NCI-H226 (cell line): ENCODE data around the gene CYB561.
A peak's percentile ranks its signal among the peaks of the same experiment; 100 is the strongest.

Experiments used
- DNase-seq: peaks from one replicate; pipeline ENCODE4 v3.0.0-alpha.2; 2015

Gene CYB561, protein sequence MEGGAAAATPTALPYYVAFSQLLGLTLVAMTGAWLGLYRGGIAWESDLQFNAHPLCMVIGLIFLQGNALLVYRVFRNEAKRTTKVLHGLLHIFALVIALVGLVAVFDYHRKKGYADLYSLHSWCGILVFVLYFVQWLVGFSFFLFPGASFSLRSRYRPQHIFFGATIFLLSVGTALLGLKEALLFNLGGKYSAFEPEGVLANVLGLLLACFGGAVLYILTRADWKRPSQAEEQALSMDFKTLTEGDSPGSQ

DNA sequence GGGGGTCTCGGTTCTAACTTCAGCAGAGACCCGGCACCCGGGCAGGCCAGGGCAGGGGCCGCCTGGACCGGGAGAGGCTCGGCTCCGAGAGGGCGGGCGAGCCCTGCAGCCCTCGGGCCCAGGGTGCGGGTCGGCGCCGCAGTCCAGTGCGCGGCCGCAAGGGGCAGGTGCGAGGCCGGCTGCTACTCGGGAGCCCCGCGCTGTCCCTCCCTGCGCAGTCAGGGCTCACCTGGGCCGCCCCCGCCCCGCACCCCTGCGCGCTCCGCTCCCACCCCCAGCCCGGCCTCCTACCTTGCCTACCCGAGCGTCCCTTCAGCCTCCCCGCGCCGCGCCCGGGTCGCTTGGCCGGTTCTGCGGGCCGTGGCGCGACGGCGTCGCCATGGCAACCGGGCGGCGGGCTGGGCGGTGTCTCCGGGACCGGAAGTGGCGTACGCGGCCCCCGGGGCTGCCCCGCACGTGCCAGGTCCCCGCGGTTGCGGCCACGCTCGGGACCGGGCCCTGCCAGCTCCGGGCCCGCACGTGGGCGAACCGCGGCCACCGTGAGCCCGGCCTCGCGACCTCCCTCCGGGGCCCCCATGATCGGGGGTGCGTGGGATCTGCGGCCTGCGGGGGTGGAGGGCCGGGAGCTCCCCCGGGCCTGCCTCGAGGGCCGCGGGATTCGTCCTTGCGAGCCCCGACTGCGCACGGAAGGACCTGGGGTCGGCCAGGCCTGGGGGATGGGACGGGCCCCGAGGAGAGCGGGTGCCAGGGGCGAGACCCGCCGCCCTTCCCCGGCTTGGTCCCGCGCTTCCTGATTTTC, at the start of gene CYB561:
TSS of gene CYB561 (minus strand) at position 353 of the 799 bp plus-strand sequence. CDS start 8,759 bp downstream, outside the sequence.
- peak; percentile 33 for DNase-seq

DNA sequence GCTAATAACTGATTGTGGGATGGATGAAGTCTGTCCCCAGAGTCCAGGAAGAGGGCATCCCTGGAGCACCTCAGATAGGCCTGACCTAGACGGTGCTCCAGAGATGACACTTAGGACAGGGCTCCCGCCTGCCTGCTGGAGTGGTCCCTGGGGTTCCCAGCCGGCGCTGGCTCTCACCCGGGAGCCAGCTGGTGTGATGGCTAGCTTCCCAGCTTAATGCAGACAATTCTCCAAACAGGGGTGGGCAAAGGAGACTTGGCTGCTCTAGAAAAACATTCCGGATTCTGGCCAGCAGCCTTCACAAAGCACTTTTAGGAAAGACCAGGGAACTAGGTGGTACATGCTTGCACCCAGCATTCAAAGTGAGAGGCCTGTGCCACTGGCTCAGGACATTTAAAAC, 49.4 kb upstream of the CYB561 start:
- no peak for DNase-seq

DNA sequence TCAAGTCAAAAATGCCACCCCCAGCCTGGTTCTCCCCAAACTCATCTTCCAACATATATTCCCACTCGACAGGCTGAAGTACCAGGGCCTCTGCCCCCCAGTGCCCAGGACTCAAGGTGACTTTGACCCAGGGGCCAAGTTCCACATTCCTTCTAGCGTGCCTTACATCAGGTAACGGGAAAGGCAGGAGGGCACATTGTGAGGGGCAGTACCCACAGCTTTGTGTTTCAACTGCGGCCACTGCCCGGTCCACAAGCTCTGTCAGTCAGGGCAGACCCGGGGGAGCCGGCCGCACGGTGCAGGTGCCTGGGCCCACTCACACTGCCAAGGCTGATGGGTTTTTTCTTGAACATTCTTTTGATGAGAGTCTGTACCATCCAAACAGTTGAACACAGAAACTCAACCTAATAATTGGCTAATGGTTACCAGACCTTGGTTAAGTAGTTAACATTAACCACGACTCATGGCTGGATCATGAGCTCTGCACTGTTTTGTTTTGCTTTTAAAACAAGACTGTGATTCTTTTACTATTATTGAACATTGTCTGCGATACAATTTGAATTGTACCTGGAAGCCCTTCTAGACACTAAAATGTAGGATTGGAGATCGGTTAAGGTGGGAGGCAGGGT, 48.3 kb upstream of the CYB561 start:
- DNase-seq, result no peak

DNA sequence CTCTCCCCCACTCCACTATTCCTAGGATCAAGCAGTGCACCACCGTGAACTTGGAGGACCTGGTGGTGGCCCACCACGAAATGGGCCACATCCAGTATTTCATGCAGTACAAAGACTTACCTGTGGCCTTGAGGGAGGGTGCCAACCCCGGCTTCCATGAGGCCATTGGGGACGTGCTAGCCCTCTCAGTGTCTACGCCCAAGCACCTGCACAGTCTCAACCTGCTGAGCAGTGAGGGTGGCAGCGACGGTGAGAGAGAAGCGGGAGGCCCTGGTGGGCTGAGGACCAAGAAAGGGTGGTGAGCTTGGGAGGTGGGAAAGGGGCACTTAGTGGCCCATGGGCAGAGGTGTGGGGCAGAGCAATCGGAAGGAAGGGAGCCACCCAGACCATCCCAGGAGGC, 47.3 kb upstream of the CYB561 start:
- no peak for DNase-seq

DNA sequence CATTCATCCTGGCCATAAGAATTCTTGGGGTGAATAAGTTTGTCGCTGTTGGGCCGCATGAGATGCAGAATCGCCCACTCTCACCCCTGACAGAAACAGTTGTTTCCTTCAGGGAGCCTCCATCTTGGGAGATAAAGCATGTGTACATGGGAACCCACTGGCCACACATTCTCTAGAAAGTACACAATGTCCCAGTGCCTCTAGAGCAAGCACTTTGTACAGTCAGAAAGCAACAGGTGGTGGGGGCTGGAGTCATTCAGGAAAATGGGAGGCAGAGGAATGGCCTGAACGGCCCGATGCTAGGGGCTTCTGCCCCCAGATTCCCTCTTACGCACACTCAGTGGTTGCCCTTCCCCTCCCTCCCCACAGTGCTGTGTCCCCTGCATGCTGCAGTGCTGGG, 46.8 kb upstream of the CYB561 start:
- DNase-seq, result no peak

DNA sequence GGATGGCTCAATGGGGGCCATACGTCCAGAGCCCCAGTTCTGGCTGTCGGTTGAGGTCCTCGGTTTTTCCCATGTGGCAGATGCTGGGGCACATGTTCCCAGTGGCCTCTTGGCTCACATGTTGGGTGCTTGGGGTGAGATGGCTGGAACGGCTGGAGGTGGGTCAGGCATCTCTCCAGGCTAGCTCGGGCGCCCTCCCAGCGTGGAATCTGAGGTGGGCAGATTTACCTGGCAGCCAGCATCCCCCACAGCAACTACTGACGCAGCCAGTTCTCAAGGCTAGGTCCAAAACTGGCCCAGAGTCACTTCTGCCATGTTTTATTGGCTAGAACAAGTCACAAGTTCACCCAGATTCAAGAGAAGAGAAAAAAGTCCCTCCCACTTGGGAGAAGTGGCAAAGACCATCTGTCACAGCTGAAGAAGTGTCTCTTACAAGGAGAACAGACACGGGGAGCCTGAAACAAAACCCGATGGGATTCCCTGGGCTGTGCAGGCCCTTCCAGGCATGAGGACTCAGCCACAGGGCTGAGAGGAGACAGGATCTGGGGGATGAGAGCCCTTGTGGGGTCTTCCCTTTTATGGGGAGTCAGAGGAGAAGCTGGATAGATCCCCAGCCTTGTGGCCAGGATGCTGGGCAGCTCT, 46.0 kb upstream of the CYB561 start:
- no peak for DNase-seq

DNA sequence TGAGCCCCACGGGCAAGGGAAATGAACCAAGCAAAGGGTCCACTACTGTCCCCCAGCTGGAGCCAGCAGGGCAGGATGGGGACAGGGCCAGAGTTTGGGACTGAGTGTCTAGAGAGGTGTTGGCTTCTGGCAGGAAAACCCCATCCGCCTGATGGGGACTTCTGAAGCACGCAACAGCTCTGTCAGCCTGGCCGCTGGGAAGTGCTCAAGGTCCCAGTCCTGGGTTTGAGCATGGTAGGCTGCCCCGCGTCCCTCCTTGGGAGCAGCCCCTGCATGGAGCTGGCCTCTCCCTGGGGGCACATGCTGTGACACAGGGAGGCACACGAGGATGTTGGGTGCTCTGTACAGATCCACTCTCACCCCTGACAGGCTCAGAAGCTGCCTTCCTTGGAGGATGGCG, 45.3 kb upstream of the CYB561 start:
- DNase-seq, result no peak

GRCh38 chr17:63490858-63491400, 44.8 kb upstream of the CYB561 start:
- DNase-seq, result no peak

DNA sequence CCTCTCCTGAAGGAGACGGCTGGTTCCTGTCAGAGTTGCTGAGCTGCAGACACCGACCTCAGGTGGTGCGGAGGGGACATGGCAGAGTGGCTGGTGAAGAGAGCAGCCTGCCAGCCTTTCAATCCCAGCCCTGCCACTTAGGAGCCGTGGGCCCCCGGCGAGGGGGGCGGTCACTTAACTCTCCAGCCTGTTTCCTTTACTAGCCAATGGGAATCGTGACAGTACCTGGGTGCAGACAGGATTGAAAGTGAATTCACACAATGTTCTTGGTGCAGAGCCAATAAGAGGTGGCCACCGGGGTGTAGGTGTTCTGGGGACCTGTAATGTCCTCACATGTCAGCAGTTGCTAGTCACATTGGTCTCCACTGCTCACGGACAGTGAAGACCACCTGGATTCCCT, 44.2 kb upstream of the CYB561 start:
- DNase-seq, result no peak

GRCh38 chr17:63489291-63489690, 43.2 kb upstream of the CYB561 start:
- no peak for DNase-seq

DNA sequence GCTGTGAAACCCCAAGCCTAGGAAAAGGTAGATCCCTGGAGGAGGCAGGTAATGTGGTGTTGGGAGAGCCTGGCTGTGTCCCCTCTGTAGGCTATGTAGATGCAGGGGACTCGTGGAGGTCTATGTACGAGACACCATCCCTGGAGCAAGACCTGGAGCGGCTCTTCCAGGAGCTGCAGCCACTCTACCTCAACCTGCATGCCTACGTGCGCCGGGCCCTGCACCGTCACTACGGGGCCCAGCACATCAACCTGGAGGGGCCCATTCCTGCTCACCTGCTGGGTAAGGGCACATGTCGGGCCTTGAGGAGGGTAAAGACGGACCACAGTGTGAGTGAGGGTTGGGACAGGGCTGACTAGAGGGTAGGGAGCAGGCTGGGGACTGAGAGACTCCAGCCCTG, 42.7 kb upstream of the CYB561 start:
- DNase-seq, result no peak

DNA sequence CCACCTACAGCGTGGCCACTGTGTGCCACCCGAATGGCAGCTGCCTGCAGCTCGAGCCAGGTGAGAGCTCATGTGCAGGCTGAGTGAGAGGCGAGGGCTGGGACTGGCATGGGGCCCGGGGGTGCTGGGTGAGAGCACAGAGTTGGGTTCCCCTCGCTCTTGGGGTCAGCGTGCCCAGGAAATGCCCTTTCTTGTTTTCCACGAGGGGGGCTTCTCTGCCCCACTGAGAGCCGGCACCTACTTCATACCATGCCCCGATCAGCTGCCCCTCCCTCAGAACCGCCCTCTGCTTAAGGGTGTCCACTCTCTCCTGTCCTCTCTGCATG, 40.9 kb upstream of the CYB561 start:
- no peak for DNase-seq

DNA sequence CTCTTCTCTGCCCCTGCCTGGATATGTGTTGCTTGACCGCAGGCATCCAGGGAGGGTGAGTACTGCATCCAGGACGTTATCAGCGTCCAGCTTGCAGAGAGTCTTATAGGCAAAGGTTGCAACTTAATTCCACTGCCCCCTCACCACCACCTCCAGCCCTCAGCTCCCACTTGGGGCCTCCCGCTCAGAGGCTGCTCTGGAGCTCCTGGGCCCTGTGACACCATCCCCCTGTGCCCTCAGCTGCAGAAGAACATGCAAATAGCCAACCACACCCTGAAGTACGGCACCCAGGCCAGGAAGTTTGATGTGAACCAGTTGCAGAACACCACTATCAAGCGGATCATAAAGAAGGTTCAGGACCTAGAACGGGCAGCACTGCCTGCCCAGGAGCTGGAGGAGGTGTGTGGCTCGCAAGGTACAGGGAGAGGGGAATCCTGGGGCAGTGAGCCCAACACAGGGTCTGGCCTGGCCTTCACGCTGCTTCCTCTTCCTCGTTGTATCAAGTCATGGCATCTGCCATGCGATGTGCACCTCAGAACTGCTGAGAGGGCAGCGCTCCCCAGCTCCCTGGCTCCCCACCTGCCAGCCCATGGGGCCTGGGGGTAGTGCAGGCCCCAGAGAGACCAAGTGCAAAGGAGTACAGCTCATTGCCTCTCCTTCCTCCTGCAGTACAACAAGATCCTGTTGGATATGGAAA, 40.4 kb upstream of the CYB561 start:
- no peak for DNase-seq

- no peak for DNase-seq
Measured at GRCh38 chr17:63483655-63484575, 37.8 kb upstream of the CYB561 start.

DNA sequence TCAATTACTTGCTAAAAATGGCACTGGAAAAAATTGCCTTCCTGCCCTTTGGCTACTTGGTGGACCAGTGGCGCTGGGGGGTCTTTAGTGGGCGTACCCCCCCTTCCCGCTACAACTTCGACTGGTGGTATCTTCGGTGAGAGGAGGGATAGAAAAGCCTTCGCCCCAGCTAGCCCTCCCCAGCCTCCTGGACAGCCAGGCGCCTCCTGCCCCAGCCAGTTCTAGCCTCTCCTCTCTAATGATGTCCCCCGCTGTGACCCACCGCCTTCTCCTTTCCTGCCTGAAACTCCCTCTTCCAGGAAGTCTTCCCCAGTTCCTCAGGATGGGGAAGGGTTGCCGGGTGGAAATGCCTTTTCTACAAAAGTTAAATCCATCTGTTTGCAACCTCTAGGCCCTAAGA, 36.9 kb upstream of the CYB561 start:
- DNase-seq, result no peak

- no peak for DNase-seq
Measured at GRCh38 chr17:63482509-63482908, 36.4 kb upstream of the CYB561 start.

GRCh38 chr17:63481488-63481870, 35.4 kb upstream of the CYB561 start:
- DNase-seq, result no peak

DNA sequence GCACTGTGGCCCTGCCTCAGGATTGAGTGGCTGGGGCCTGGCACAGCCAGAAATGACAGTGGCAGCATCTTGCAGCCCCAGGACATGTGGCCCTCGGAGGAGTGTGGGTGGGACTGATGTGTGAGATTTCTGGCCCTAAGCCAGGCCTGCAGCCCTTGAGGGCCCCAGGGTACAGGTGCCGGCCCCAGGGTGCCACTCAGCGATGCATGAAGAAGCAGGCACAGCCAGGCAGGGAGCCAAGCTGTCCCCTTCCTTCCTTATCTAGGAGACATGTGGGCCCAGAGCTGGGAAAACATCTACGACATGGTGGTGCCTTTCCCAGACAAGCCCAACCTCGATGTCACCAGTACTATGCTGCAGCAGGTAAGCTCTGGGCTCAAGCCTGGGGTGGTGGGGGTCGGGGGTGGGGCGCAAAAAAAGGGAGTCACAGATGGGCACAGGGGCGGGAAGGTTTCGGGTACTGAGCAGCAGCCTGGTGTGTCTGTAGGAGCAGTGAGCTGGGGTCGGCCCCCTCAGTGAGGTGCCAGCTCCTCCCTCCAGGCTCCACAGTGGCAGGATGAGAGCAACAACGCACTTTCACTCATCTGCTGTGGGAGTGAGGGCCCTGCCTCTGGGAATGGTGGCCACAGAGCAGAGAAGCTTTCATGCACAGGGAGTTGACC, 34.9 kb upstream of the CYB561 start:
- DNase-seq, result no peak

GRCh38 chr17:63480192-63480784, 34.2 kb upstream of the CYB561 start:
- DNase-seq, result no peak

DNA sequence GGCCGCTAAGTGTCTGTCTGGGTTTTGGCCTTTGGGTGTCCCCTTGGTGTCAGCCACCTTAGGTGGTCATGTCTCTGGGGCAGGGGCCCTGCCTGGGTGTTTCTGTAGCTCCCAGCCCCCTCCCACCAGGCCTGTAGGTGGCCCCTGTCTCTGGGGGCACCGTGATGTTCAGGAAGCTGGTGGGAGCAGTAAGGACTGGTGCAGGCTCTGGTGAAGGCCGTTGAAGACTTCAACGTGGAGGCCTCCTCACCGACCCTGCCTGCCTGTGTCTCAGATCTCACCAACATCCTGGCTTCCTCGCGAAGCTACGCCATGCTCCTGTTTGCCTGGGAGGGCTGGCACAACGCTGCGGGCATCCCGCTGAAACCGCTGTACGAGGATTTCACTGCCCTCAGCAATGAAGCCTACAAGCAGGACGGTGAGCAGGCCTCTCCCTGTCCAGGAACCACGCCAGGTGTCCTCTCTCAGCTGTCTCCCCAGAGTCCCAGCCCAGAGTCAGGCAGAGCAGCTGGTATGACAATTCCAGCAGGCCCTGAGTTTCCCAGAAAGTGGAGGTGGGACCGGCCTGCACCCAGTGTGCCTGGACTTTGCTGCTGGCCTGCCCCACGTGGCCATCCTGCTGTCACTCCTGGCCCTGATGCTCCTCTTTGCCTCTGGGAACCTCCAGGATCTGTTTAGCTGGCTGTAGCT, 33.5 kb upstream of the CYB561 start:
- DNase-seq, result no peak
